ENCODE measurements around the gene IFNAR1. TPM values are rescaled to one million over a fixed set of nuclear protein-coding genes. Genes with fewer than 3 reads are reported as not detected.

Gene IFNAR1
- total and polyA plus RNA-seq, 2 of the 8 experiments (the other 6 are each of a cell fraction or from before 2014, with no cell fraction given) = 3.1 to 17.1 TPM

- TF ChIP-seq SP1 (IDR thresholded peaks at IDR 0.05; ENCODE audit: low read depth, low read length) = peak; percentile 69; the same call in 1 of the 2 replicates
- no peak for TF ChIP-seq RFX5 (IDR thresholded peaks at IDR 0.05; ENCODE audit: borderline replicate concordance, low read depth, low read length)
- no peak for TF ChIP-seq HDAC2 (IDR thresholded peaks at IDR 0.05; ENCODE audit: borderline replicate concordance in 1 of 2, low read depth in 2 of 2, low read length in 2 of 2)
- TF ChIP-seq E2F6 (IDR thresholded peaks at IDR 0.05) = peak; percentile 27; the same call in 1 of the 2 replicates
- TF ChIP-seq SUZ12 (IDR thresholded peaks at IDR 0.05; ENCODE audit: low read length) = no peak
- no peak for TF ChIP-seq EGR1 (IDR thresholded peaks at IDR 0.05; ENCODE audit: borderline replicate concordance, low read depth, low read length)
- peak in 1 of 3 experiments; percentile 3; a peak in 1 of 4 replicates for TF ChIP-seq CTCF (IDR thresholded peaks at IDR 0.05; ENCODE audit: control extremely low read depth in 1 of 3, insufficient read depth in 1 of 3, low read depth in 1 of 3, low read length in 3 of 3)
Observed at GRCh38 chr21:33362044-33362555, 37.3 kb downstream of the IFNAR1 start (continued).
